Ectodermal cell (in vitro differentiated cells): ENCODE results near the gene MYZAP.

Experiments used
- H3K27ac ChIP-seq: 2 replicates; pipeline ENCODE4 v1.7.0; 2013; ENCODE audit warnings: mild to moderate bottlenecking, low read depth, low read length; ENCODE audit not compliant: insufficient read depth, poor library complexity, severe bottlenecking
- H3K27me3 ChIP-seq: 2 replicates; pipeline ENCODE4 v1.7.0; 2013; ENCODE audit warnings: mild to moderate bottlenecking, low read length; ENCODE audit not compliant: insufficient read depth, control insufficient read depth, poor library complexity, severe bottlenecking
- H3K36me3 ChIP-seq: one replicate; pipeline ENCODE4 v1.7.0; 2013; ENCODE audit warnings: low read length; ENCODE audit not compliant: control insufficient read depth, insufficient read depth
- H3K4me1 ChIP-seq: one replicate; pipeline ENCODE4 v1.7.0; 2013; ENCODE audit warnings: low read length; ENCODE audit not compliant: control insufficient read depth, insufficient read depth
- H3K4me3 ChIP-seq: 2 replicates; pipeline ENCODE4 v1.7.0; 2013; ENCODE audit warnings: low read depth, low read length, control low read depth; ENCODE audit not compliant: insufficient read depth
- H3K9me3 ChIP-seq: 2 replicates; pipeline ENCODE4 v1.7.0; 2013; ENCODE audit warnings: mild to moderate bottlenecking, low read length, moderate library complexity; ENCODE audit not compliant: control insufficient read depth
- WGBS, 2 experiments: methylation state at CpG; one replicate each; pipeline ENCODE4 v1.1.7; 2013; ENCODE audit warnings: missing lambda C conversion rate in 2 of 2; 5-methylcytosine and 5-hydroxymethylcytosine counted together

Gene MYZAP

GRCh38 chr15:57591237-57591821 lies 375 bp upstream of the MYZAP start:
- Histone ChIP-seq H3K9me3 (no peaks in the 10 kb centered on the region), H3K4me1 (no peaks in the 10 kb centered on the region), H3K27ac (no peak overlapping the region), H3K4me3 (peak overlapping the region; percentile 40), H3K36me3 (no peaks in the 10 kb centered on the region), H3K27me3 (peaks cover 33% of the 10 kb centered on the region)
- WGBS, 2 experiments, result 24 to 25% methylated on average over 18 of the region's 18 CpGs

GRCh38 chr15:57592426-57592825 lies 722 bp downstream of the MYZAP start:
- H3K4me3 ChIP-seq, result no peak overlapping the region
- 76 to 88% methylated on average over 5 of the region's 5 CpGs for WGBS, 2 experiments
- H3K27ac ChIP-seq, result no peak overlapping the region

GRCh38 chr15:57592836-57593420 lies 1.2 kb downstream of the MYZAP start:
- Histone ChIP-seq H3K4me3 (no peak overlapping the region), H3K36me3 (no peaks in the 10 kb centered on the region), H3K9me3 (no peaks in the 10 kb centered on the region), H3K4me1 (no peaks in the 10 kb centered on the region), H3K27me3 (peaks cover 33% of the 10 kb centered on the region), H3K27ac (no peak overlapping the region)
- WGBS, 2 experiments, result 79 to 80% methylated on average over 4 to 5 of the region's 5 CpGs

More at GRCh38 chr15:57592426-57592825, 722 bp downstream of the MYZAP start:
- Histone ChIP-seq H3K4me1 (no peaks in the 10 kb centered on the region), H3K27me3 (peaks cover 33% of the 10 kb centered on the region), H3K9me3 (no peaks in the 10 kb centered on the region), H3K36me3 (no peaks in the 10 kb centered on the region)

DNA sequence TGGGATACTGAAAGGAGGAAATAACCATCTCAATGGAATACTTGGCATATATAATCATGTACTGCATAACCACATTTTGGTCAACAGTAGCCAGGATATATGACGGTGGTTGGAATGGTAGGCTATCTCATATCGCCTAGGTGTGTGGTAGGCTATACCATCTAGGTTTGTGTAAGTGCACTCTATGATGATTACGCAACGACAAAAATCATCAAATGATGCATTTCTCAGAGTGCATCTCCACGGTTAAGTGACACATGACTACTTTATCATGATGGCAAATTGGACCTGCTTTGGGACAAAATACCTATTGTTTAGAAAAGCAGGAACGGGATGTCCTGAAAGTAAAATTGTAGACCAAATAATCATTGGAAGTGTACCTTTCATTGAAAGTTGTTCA lies 2.8 kb downstream of the MYZAP start:
- no peaks in the 10 kb centered on the region for H3K9me3 ChIP-seq

GRCh38 chr15:57595011-57595866 lies 3.5 kb downstream of the MYZAP start:
- H3K27ac ChIP-seq, result no peak overlapping the region
- WGBS, 2 experiments, result 94 to 95% methylated on average over 9 of the region's 9 CpGs
- H3K4me3 ChIP-seq, result no peak overlapping the region
- peaks cover 32% of the 10 kb centered on the region for H3K27me3 ChIP-seq
- H3K36me3 ChIP-seq, result no peaks in the 10 kb centered on the region
- H3K4me1 ChIP-seq, result no peaks in the 10 kb centered on the region
- no peaks in the 10 kb centered on the region for H3K9me3 ChIP-seq

More for the DNA sequence above, 2.8 kb downstream of the MYZAP start:
- Histone ChIP-seq H3K4me3 (no peak overlapping the region), H3K36me3 (no peaks in the 10 kb centered on the region), H3K27ac (no peak overlapping the region), H3K27me3 (peaks cover 33% of the 10 kb centered on the region), H3K4me1 (no peaks in the 10 kb centered on the region)
- WGBS, 2 experiments, result 97% methylated on average over 6 of the region's 6 CpGs

- no peaks in the 10 kb centered on the region for H3K36me3 ChIP-seq
- peaks cover 21% of the 10 kb centered on the region for H3K27me3 ChIP-seq
- no peak overlapping the region for H3K4me3 ChIP-seq
- H3K4me1 ChIP-seq, result no peaks in the 10 kb centered on the region
- H3K9me3 ChIP-seq, result no peaks in the 10 kb centered on the region
- WGBS, 2 experiments, result 89 to 92% methylated on average over 8 of the region's 8 CpGs
- no peak overlapping the region for H3K27ac ChIP-seq
Measured at GRCh38 chr15:57596301-57596855, 4.7 kb downstream of the MYZAP start.

- no peaks in the 10 kb centered on the region for H3K36me3 ChIP-seq
- H3K4me3 ChIP-seq, result no peak overlapping the region
- no peaks in the 10 kb centered on the region for H3K9me3 ChIP-seq
- 93 to 94% methylated on average over 4 of the region's 4 CpGs for WGBS, 2 experiments
- no peaks in the 10 kb centered on the region for H3K4me1 ChIP-seq
- peaks cover 15% of the 10 kb centered on the region for H3K27me3 ChIP-seq
- no peak overlapping the region for H3K27ac ChIP-seq
Measured at GRCh38 chr15:57596978-57597377, 5.3 kb downstream of the MYZAP start.

DNA sequence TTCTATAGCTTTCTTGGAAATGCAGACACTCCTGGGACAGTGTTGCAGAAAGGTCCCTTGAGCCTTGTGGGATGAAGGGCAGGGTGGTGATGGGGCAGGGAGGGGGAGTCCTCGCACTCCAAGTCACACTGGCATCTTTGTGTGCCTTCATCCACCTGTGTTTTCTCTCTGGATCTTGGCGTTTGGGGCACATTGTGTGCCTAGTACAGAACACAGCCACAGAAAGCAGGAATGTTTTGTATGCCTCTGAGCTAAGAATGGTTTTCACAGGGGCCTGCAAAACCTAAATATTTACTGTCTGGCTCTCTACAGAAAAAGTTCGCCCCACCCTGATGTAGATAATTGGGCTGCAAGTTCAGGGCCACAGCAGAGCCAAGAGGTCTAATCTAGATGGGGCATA lies 5.7 kb downstream of the MYZAP start:
- Histone ChIP-seq H3K27ac (no peak overlapping the region), H3K4me1 (no peaks in the 10 kb centered on the region), H3K9me3 (no peaks in the 10 kb centered on the region), H3K27me3 (peaks cover 11% of the 10 kb centered on the region), H3K4me3 (no peak overlapping the region), H3K36me3 (no peaks in the 10 kb centered on the region)
- WGBS, 2 experiments, result 93 to 95% methylated on average over 3 of the region's 3 CpGs

DNA sequence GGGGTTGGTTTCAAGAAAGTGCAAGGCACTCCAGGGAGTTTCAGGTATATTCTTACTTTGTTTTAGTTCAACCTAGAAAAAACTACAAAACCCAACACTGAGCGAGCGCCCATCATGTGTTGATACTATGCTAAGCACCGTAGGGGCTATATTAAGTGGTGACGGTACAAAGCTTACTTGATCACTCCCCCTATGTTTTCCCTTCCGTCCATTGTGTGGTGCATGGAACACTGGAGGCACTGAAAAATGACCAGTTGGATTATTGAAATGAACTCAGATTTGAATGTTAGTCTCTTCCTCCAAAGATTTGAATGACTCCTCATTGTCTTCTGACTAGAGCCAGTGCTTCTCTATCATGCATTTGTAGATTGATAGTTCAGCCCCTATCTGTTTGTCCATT lies 6.6 kb downstream of the MYZAP start:
- no peaks in the 10 kb centered on the region for H3K36me3 ChIP-seq
- H3K4me1 ChIP-seq, result no peaks in the 10 kb centered on the region
- H3K9me3 ChIP-seq, result no peaks in the 10 kb centered on the region
- H3K27ac ChIP-seq, result no peak overlapping the region
- WGBS, 2 experiments, result 95% methylated on average over 5 of the region's 5 CpGs
- no peak overlapping the region for H3K4me3 ChIP-seq
- peaks cover 1% of the 10 kb centered on the region for H3K27me3 ChIP-seq

DNA sequence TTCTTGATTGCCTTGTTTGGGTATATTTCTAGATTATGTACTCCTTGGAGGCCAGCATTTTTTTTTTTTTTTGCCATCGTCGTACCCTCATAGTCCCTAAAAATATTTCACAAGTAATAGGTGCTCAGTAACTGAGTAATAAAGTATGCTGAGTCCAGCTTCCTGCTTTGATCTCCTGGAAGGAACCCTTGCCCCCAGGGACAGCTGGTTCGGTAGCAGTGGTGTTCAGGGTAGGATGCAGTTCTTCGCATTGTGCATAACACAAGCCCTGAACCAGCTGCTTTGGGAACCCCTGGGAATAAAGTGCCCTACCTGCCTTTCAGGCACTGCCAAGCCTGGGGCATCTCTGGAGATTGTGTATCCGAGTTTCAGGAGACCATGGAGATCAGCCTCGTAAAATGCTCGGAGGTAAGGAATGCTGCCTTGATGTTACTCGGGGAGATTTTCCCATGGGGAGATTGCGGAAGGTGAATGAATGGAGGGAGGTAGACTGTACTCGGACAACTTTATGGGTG lies 7.6 kb downstream of the MYZAP start:
- Histone ChIP-seq H3K9me3 (no peaks in the 10 kb centered on the region), H3K27me3 (no peaks in the 10 kb centered on the region), H3K4me1 (no peaks in the 10 kb centered on the region), H3K27ac (no peak overlapping the region), H3K36me3 (no peaks in the 10 kb centered on the region), H3K4me3 (no peak overlapping the region)
- 92 to 95% methylated on average over 8 of the region's 10 CpGs for WGBS, 2 experiments
